SHP77 (cell line): Measurements from ENCODE around the gene GRK6.

Source experiments
- DNase-seq, 2 experiments: peaks; one replicate each; lab custom pipeline; 2025; lab: John Stamatoyannopoulos, UW

GRK6 gene

DNA sequence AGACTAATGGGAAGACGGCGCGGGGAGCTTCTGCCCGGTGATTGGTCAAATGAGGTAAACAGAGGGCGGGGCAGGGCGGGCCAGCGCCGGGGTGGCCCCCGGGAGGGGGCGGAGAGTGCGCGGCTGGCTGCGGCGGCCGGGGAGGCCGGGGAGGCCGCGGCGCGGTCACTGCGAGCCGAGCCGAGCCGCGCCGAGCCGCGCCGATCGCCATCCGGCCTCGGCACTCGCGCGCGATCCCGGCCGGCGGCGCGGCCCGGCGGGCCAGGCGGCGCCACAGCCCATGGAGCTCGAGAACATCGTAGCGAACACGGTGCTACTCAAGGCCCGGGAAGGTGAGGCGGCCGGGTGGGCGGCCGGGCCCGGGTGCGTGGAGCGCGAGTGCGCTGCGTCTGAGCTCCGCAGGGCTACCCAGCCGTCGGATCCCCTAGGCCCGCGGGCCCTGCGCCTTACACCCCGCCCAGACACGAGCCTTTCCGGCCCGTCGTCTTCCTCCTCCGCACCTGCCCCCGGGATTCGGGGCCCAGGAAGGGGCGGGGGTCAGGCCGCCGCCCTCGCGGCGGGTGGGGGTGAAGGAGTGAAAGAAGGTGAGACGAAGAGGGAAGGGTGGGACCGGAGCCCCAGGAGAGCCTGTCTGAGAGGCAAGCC, at the start of gene GRK6:
TSS of gene GRK6 (plus strand) at position 111 of the 645 bp plus-strand sequence. CDS start at position 281, 170 bp downstream.
- DNase-seq, result peak in 1 of 2 experiments; percentile 38

DNA sequence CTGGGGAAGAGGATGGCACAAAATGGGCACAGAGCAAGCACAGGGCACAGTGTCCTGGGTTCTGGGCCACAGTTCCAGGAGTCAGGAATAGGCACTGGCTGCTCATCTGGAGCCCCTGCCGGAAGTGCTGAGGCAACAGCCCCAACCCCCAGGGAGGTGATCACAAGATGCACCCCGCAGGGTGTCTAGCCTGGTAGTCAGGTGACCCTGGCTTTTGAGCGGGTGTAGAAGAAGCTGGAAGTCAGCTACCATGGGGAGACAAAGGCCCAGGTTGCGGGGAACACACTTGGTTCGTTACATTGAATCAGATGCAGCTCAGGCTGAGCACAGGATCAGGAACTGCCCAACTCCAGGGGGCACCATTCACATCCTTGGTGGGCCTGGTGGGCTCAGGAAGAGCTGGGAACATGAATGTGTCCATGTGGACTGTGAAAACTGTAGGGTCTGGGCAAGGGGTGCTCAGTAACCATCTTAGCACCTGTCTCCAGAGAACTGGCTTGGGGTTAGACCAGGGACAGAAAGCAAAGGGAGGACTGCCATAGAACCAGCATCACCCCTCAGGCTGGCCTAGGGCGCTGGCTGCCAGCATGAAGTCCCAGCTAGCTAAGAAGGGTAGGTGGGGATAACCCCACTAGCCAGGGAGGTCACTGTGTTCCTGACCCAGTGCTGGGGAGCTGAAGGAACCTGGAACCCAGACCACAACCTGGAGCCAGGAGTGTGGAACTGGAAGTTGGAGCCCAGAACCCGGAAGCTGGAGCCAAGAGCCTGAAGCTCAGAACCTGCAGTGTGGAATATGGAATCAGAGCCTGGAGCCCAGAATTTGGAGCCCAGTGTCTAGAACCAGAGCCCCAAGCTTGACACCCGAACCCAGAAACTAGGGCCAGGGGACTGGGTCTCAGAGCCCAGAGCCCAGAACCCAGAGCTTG, 48.4 kb upstream of the GRK6 start:
- no peak for DNase-seq

DNA sequence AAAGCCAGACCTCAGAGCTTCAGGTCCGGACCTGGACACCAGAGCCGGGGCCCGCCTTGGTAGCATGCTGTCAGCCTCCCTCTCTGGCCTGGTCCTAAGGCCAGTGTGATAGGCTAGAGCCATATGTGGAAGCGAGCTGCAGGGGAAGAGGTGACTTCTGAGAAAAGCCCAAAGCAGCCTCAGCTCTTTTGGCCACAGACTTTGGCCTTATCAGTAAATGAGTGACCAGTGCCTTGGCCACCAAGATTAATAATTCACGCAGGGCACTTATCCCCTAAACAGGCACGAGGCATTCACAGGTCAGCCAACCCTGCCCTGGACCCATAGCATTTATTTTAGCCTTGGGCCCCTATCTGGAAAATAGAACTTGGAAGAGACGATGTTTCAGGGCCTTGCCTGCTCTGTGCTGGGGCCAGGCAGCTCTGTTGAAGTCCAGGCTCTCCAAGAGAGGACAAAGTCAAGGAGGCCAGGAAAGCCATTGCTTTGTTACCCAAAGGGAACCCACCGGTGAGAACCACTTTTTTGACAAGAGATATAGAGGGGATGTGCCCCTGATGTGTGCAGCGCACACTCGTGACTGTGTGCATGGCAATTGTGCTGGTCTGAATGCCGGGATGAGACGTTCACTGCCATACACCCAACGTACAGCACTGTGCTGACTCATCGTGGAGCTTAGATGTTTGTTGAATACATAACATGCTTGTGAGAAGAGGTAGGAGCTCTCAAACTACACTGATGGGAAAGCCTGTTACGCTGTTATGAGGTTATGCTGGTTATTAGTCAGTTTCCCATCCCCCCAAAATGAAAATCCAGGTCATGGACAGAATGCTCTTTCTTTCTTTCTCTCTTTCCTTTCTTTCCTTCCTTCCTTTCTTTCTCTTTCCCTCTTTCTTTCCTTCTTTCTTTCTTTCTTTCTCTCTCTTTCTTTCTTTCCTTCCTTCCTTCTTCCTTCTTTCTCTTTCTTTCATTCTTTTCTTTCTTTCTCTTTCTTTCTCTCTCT, 47.3 kb upstream of the GRK6 start:
- peak in 1 of 2 experiments; percentile 15 for DNase-seq

DNA sequence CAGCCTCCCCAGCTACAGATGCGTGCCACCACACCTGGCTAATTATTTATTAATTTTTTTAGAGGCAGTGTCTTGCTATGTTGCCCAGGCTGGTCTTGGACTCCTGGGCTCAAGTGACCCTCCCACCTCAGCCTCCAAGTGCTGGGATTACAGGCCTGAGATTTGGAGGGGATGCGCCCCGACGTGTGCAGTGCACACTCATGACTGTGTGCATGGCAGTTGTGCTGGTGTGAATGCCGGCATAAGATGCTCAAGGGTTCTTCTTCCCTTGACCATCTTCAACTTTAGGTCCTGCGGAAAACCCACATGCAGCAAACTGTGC, 45.7 kb upstream of the GRK6 start:
- DNase-seq, result no peak

DNA sequence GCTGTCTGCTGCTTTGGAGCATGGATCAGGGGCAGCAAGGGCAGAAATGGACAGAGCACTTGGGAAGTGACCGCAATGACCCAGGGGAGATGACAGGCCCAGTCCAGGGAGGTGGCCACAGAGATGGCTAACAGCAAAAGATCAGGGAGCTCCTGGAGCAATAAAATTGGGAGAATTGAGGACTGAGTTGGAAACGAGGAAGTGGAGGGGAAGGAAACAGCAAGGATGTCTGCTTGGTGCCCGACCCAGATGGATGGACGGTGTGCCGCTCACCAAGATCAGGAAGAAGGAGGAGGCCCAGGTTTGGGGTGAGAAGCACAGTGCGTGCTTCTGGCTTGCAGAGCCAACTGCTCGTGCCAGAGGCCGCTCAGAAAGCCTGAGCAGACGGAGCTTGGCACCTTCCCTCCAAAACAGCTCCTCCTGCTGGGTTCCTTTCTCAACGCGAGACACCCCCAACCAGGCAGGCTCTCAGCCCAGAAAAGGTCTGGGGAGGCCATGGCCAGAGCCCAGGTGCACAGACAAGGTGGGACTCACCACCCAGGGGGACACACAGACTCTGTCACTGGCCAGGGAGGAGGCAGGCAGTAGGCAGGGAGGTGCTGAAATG, 44.0 kb upstream of the GRK6 start:
- DNase-seq, result peak in 1 of 2 experiments; percentile 7

DNA sequence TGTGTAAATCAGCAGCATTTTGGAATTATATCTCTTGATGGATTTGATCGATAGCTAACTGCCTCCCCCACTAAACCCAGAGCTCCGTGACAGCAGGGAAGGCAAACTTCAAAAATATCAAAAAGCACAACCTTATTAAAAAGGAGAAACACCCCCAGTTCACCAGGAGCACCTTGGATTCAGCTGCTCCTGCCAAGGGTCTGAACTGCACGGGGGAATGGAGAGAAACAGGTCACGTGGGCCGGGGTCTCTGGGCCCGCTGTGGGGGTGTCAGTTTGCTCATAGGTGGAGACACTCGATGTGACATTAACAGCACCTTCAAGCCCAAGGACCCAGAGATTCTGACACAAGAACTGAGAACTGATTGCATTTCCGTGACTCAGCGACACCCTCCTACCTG, 43.3 kb upstream of the GRK6 start:
- DNase-seq, result no peak

DNA sequence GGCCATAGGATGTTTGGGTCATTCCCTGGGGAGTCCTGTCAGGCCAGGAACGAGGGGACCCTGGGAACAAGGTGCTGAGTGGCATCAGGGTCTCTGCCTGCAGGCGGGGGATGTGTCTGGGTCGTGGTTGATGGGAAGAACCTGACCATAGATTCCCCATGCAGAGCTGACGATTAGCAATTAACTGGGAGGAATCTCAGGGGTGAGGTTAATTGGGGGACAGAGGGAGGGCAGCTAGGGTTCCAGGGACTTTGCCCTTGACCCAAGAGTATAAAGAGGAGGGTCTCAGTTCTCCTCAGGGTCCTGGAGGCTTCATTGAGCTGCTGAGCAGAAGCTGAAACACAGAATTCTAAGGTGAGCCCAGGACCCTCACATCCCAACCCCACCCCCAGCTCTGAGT, 42.3 kb upstream of the GRK6 start, which contains the start of gene SLC34A1:
TSS of gene SLC34A1 (plus strand) at position 301 of the 400 bp plus-strand sequence. CDS start 1,308 bp downstream, outside the sequence.
- no peak for DNase-seq

DNA sequence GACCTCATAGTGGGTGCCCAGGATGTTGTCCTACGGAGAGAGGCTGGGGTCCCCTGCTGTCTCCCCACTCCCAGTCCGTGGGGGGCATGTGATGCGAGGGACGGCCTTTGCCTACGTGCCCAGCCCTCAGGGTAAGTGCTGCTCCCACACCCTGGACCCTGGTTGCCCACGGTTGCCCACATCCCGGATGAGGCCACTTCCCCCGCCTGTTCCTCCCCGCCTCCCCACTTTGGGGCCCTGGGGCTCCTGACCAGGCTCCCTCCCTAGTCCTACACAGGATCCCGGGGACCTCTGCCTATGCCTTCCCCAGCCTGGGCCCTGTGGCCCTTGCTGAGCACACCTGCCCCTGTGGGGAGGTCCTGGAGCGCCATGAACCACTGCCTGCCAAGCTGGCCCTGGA, 40.8 kb upstream of the GRK6 start:
- DNase-seq, result no peak

DNA sequence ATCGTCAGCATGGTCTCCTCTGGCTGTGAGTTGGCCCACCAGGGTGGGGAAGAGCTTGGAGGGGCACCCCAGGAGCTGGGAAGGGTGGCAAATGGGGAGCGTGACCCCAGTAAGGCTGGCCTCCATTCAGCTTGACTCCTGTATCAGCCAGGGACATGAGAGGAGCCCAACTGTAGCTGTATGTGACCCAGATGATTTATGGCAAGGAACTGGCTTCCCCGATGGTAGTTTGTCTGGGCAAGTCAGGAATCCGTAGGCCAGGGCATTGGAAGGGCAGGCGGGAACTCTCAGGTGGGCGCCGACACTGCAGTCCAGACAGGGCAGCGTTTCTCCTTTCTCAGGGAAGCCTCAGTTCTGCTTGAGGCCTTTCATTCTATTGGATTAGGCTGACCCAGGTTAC, 39.9 kb upstream of the GRK6 start:
- no peak for DNase-seq

DNA sequence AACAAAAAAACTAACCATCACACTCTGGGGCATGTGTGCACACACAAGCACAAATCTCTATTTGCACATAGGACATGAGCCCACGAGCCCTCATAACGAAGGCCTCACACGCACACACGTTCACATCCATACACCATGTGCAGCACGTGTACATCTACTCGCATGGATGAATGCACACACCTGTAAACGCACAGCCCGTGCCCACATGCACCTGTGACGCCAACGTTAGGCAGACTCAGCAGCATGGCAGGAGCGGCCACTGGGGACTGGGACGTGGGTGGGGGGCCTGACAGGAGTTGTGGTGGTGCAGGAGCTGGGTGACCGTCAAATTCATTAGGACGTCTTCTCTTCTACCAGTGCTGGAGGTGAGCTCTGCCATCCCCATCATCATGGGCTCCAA, 39.1 kb upstream of the GRK6 start:
- no peak for DNase-seq

DNA sequence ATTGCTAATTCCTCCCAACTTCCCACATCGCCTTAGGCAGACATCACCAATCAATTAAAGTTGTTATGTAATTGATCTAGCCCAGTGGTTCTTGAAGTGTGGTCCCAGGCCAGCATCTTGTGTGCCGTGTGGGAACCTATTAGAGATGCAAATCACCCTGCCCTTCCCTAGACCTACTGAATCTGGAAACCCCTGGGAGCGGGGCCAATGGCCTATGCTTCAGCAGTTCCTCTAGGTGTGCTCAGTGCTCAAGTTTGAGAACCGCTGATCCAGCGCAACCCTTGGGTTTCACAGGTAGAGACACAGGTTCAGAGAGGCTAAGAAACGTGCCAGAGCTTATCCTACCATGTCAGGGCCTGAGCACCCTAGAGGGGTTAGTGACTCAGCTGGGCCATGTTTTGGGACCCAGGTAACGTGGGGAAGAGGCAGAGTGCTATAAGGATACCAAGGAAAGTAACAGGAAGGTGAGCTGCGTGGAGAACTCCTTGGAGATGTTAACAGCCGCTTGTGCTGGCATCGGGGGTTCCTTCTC, 37.9 kb upstream of the GRK6 start:
- no peak for DNase-seq

DNA sequence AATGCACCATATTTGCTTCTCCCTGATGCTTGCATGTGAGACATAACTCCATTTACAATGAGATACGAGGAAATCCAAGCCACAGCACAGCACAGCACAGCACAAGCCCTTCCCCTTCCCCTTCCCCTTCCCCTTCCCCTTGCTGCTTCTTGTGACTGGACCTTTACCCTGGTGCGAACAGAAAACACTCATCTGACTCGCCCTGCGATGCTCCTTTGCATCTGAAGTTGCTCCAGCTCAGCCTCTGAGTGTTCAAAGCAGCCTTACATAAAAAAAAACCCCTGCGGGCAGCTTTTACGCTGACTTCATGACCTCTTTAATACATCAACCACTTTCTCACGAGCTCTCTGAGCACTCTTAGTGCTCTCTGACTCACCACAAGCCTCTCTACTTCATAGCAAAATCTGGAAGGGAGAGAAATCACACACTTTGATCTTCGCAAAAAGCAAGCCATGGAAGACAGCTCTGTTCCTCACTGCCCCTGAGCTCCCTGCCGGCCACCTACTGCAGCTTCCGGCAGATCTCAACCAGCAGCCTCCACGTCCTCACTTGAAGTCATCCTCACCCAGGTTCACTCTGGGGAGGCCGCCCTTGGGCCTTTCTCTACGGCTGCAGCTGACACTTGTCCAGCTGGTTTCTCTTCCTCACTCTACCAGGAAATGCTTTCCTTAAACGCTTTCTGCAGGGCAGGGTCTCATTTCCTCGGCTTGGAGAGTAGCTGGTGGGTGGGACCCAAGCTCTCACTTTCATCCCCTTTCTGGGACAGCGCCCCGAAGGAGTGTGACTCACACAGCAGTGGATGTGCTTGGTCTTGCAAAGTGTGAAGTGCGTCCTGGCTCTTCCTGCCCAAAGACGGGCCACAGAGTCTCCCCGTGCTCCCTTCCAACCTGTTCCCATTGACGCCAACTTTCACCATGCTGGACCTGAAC, 37.0 kb upstream of the GRK6 start:
- peak in 1 of 2 experiments; percentile 17 for DNase-seq

DNA sequence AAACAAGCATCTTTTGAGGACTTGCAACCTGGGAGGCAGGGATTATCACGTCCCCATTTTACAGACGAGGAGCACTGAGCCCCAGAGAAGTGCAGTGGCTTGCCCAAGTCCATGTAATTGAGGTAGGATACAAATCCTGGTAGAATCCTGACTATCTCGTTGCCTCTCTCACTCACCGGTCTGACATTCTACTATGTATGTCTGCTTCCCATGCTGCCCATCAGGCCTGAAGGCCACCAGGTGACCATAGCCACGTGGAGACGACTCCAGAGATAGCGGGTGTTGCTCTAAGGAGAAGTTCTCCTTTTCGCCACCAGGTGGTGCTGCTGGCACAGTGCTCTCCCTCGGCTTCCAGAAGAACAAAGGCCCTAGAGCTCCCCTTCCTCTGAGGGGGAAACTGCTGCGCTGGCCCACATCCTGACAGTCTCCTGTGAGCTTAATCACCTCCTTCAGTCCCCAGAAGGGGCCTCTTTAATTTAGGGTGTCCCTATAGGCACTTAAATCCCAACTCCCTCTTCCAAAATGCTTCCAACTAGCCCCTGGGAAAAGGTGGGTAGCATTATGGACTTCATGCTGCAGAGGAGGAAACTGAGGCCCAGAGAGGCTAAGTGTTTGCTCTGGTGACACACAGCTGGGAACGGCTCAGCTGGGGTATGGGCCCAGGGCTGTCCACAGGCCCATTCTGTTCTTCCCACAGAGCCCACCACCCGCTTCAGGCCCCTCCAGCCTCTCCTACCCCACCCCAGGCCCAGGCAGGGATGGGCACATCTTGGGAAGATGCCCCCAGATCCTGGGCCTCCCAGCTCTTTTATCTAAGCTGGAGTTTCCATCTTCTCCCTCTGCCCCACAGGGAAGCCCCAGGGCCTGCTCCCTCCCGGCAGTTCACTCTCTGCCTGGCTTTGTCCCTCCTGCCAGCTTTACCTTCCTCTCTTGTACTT, 35.8 kb upstream of the GRK6 start:
- peak; percentile 76 to 85 for DNase-seq

DNA sequence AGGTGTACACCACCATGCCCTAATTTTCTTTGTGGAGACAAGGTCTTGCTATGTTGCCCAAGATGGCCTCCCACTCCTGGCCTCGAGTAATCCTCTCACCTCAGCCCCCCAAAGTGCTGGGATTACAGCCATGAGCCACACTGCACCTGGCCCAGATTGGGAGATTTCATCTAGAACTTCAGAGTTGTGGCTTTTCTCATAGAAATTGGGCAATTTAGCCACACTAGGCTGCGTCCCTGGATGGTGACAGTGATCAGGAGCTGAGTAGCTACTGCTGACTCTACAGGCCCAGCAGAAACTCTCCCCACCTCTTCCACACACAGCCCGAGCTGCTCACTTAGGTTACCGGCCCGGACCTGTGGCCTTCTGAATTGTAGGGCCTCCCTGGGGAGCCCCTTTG, 33.7 kb upstream of the GRK6 start:
- no peak for DNase-seq

DNA sequence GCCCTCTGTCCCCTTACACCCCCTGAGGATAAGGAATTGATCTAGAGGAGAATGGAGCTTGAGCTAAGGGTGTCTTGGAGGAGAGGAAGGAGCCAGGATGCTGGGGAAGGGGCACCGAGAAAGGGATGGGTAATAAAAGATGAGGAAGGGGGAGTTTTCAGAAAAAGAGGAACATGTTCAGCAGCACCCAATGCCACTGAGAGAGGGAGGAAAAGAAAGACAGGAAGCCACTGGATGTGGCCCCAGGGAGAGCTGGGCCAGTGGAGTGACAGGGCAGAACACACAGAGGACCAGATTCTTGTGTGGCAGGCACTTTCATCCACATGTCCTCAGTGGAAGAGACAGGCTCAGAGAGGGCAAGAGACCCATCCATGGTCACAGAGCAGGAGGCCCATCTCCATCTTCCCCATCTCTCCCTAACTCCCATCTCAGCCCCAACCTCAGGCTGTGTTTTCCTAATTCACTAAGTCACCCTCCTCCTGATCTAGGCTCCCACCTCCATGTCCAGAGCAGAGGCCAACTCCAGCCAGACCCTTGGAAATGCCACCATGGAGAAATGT, 33.2 kb upstream of the GRK6 start:
- no peak for DNase-seq

DNA sequence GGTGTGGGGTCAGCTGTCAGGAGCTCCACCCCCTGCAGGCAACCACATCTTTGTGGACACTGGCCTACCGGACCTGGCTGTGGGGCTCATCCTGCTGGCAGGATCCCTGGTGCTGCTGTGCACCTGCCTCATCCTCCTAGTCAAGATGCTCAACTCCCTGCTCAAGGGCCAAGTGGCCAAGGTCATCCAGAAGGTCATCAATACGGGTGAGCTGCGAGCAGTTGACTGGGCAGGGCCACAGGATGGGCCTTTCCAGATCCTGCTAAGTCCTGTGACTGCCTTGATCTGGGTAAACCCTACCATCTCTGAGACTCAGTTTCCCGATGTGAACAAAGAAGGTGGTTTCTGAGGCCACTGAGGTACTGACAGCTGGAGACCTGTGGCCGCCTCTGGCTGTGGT, 32.5 kb upstream of the GRK6 start:
- DNase-seq, result no peak

DNA sequence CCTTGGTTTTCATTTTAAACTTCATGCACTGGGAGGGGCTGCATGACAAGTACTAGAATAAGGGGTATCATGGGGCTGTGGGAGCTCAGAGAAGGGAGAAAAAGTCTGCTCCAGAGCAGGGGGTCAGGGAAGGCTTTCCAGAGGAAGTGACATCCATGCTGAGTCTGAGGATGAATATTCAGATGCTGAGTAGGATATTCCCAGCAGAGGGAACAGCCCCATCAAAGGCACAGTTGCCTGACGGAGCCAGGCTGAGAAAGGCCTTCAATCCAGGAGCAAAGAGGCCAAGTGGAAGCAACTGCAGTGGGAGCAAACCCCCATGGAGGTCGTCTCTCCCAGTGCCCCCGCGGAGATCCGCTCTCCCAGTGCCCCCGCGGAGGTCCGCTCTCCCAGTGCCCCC, 30.4 kb upstream of the GRK6 start:
- no peak for DNase-seq

DNA sequence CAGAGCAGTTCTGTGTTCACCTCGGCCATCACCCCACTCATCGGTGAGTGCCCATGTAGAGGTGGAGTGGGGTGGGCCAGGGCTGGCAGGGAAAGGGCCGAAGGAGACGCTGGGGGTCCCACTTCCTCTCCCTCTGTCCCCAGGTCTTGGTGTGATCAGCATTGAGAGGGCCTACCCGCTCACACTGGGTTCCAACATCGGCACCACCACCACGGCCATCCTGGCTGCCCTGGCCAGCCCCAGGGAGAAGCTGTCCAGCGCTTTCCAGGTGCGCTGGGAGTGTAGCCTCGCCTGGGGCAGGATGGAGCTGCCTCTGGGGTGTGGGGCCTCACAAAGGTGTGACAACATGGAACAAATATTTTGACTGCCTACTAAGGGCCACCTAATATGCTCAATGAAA, 29.7 kb upstream of the GRK6 start:
- no peak for DNase-seq

DNA sequence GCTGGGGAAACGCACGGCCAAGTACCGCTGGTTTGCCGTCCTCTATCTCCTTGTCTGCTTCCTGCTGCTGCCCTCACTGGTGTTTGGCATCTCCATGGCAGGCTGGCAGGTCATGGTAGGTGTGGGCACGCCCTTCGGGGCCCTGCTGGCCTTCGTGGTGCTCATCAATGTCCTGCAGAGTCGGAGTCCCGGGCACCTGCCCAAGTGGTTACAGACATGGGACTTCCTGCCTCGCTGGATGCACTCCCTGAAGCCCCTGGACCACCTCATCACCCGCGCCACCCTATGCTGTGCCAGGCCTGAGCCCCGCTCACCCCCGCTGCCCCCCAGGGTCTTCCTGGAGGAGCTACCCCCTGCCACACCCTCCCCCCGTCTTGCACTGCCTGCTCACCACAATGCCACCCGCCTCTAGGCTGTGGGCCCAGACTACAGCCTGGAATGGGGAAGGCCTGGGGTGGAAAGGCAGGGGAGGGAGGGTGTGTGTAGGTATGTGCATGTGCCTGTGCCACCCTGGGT, 28.5 kb upstream of the GRK6 start:
- DNase-seq, result no peak
